Measurements from ENCODE around the gene NATD1. TPM values are rescaled to one million over a fixed set of nuclear protein-coding genes. Genes with fewer than 3 reads are reported as not detected.

The NATD1 gene
- total and polyA plus RNA-seq, 2 experiments from 2014 or later, result 2.1 to 8.1 TPM

GRCh38 chr17:21246698-21247097 is 6.5 kb downstream of the NATD1 start (continued):
- TF ChIP-seq ZNF462 (CRISPR knock-in tag; IDR thresholded peaks at IDR 0.05), result no peak

- Histone ChIP-seq H3K9me2 (ENCODE audit: insufficient read depth) (no peaks in the 10 kb centered on the region), H3K4me1 (ENCODE audit: insufficient read depth) (no peaks in the 10 kb centered on the region), H2AFZ (no peak overlapping the region), H3K27me3 (ENCODE audit: insufficient read depth) (no peaks in the 10 kb centered on the region), H3K4me3 (no peak overlapping the region), H3K4me2 (no peak overlapping the region), H4K20me1 (replicated peaks; ENCODE audit: insufficient read depth) (no peaks in the 10 kb centered on the region; the same call in 1 of the 2 replicates), H3K27ac (ENCODE audit: low read depth) (no peak overlapping the region), H3F3A (replicated peaks; ENCODE audit: low read depth) (no peaks in the 10 kb centered on the region), H3K79me2 (replicated peaks; ENCODE audit: insufficient read depth) (no peaks in the 10 kb centered on the region), H3K36me3 (ENCODE audit: insufficient read depth) (no peaks in the 10 kb centered on the region)
- ATAC-seq, result peak; percentile 11; the same call in 1 of the 3 replicates
- no peak overlapping the region for H3K4me3 Mint-ChIP-seq
- no peaks in the 10 kb centered on the region for H3K36me3 Mint-ChIP-seq (ENCODE audit: low read depth)
- peaks cover 10% of the 10 kb centered on the region for H3K4me1 Mint-ChIP-seq
- peaks cover 5% of the 10 kb centered on the region for H3K27me3 Mint-ChIP-seq (ENCODE audit: insufficient read depth, low read depth, poor library complexity)
- DNase-seq (ENCODE audit: low spot score), result no peak
- H3K27ac Mint-ChIP-seq, result no peak overlapping the region
- no peaks in the 10 kb centered on the region; the same call in 2 of the 3 replicates for H3K9me3 Mint-ChIP-seq
- no peak for TF ChIP-seq EZH2 (IDR thresholded peaks at IDR 0.05; ENCODE audit: low read depth, unreplicated experiment)
- no peak for TF ChIP-seq NANOG (IDR thresholded peaks at IDR 0.05; ENCODE audit: borderline replicate concordance)
- TF ChIP-seq, protein P1, sequence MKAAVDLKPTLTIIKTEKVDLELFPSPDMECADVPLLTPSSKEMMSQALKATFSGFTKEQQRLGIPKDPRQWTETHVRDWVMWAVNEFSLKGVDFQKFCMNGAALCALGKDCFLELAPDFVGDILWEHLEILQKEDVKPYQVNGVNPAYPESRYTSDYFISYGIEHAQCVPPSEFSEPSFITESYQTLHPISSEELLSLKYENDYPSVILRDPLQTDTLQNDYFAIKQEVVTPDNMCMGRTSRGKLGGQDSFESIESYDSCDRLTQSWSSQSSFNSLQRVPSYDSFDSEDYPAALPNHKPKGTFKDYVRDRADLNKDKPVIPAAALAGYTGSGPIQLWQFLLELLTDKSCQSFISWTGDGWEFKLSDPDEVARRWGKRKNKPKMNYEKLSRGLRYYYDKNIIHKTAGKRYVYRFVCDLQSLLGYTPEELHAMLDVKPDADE (IDR thresholded peaks at IDR 0.05), result no peak
- TF ChIP-seq, protein P2, sequence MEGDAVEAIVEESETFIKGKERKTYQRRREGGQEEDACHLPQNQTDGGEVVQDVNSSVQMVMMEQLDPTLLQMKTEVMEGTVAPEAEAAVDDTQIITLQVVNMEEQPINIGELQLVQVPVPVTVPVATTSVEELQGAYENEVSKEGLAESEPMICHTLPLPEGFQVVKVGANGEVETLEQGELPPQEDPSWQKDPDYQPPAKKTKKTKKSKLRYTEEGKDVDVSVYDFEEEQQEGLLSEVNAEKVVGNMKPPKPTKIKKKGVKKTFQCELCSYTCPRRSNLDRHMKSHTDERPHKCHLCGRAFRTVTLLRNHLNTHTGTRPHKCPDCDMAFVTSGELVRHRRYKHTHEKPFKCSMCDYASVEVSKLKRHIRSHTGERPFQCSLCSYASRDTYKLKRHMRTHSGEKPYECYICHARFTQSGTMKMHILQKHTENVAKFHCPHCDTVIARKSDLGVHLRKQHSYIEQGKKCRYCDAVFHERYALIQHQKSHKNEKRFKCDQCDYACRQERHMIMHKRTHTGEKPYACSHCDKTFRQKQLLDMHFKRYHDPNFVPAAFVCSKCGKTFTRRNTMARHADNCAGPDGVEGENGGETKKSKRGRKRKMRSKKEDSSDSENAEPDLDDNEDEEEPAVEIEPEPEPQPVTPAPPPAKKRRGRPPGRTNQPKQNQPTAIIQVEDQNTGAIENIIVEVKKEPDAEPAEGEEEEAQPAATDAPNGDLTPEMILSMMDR (conservative IDR thresholded peaks at IDR 0.05; ENCODE audit: low read depth in 2 of 2), result no peak
- TF ChIP-seq JUNB (IDR thresholded peaks at IDR 0.05; ENCODE audit: unreplicated experiment), result no peak
- no peak for TF ChIP-seq STAT1 (IDR thresholded peaks at IDR 0.05; ENCODE audit: unreplicated experiment)
Observed at GRCh38 chr17:21245639-21246084, 7.5 kb downstream of the NATD1 start.

All from GM23338 (cell line).